CD4-positive, alpha-beta T cell treated with Interleukin-4 for 1 hour (primary cell): ENCODE data around the gene EIF3F.
"Not testable (repeated sequence)": the region's sequence is repeated elsewhere in the genome, so short reads cannot be mapped to it uniquely, and the experiment has no call there.

Source experiments
- DNase-seq, 2 donors: peaks; one replicate each; pipeline ENCODE4 v3.0.0-alpha.2; 2020 to 2022

Gene EIF3F

GRCh38 chr11:7986768-7987559 is at the start of gene EIF3F:
Gene EIF3F (plus strand): TSS chr11:7987337. CDS start chr11:7987353, 16 bp downstream.
- DNase-seq = peak; percentile 96 to 99

- no peak for DNase-seq
Observed at GRCh38 chr11:7941146-7941545, 46.0 kb upstream of the EIF3F start.

- no peak for DNase-seq
Observed at GRCh38 chr11:7941608-7942007, 45.5 kb upstream of the EIF3F start, which contains the start of gene OR10A3. Gene OR10A3 (minus strand): TSS chr11:7941708. CDS start chr11:7939520, 2,188 bp downstream.

GRCh38 chr11:7944123-7944522 is 43.0 kb upstream of the EIF3F start:
- no peak for DNase-seq

- DNase-seq = no peak
Observed at GRCh38 chr11:7949934-7950333, 37.2 kb upstream of the EIF3F start.

GRCh38 chr11:7955191-7955590 is 31.9 kb upstream of the EIF3F start:
- DNase-seq = no peak

GRCh38 chr11:7964261-7964660 is 22.9 kb upstream of the EIF3F start:
- DNase-seq = no peak

- DNase-seq = no peak
Observed at GRCh38 chr11:7964873-7965272, 22.3 kb upstream of the EIF3F start.

GRCh38 chr11:7965386-7965785 is 21.8 kb upstream of the EIF3F start, which contains the start of gene NLRP10:
Gene NLRP10 (minus strand): TSS chr11:7965447. CDS start chr11:7963495, 1,952 bp downstream.
- no peak for DNase-seq

GRCh38 chr11:7967097-7967496 is 20.0 kb upstream of the EIF3F start:
- no peak for DNase-seq

- no peak for DNase-seq
Observed at GRCh38 chr11:7967826-7968225, 19.3 kb upstream of the EIF3F start.

- no peak for DNase-seq
Observed at GRCh38 chr11:7968686-7969085, 18.5 kb upstream of the EIF3F start.

- no peak for DNase-seq
Observed at GRCh38 chr11:7969756-7970646, 17.1 kb upstream of the EIF3F start.

GRCh38 chr11:7971846-7972245 is 15.3 kb upstream of the EIF3F start:
- no peak for DNase-seq

GRCh38 chr11:7973011-7973410 is 14.1 kb upstream of the EIF3F start:
- DNase-seq = no peak

- DNase-seq = no peak
Observed at GRCh38 chr11:7974668-7975067, 12.5 kb upstream of the EIF3F start.

GRCh38 chr11:7977232-7977917 is 9.8 kb upstream of the EIF3F start:
- DNase-seq = no peak

GRCh38 chr11:7981619-7982157 is 5.4 kb upstream of the EIF3F start:
- DNase-seq = no peak

- no peak for DNase-seq
Observed at GRCh38 chr11:7982582-7983119, 4.5 kb upstream of the EIF3F start.

GRCh38 chr11:7983832-7984590 is 3.1 kb upstream of the EIF3F start:
- no peak for DNase-seq

GRCh38 chr11:7987560-7987883 is 385 bp downstream of the EIF3F start:
- not testable (repeated sequence) for DNase-seq
